Midbrain (tissue), 1 donor: ENCODE results near the gene TSPAN32.
"Not testable (repeated sequence)": the region's sequence is repeated elsewhere in the genome, so short reads cannot be mapped to it uniquely, and the experiment has no call there.

Experiments used
- DNase-seq: peaks from one replicate; lab custom pipeline; 2025; lab: John Stamatoyannopoulos, UW

Gene TSPAN32

GRCh38 chr11:2267306-2267850 is 34.4 kb upstream of the TSPAN32 start:
- no peak for DNase-seq

GRCh38 chr11:2267851-2268728 is 33.7 kb upstream of the TSPAN32 start:
- DNase-seq = no peak

DNA sequence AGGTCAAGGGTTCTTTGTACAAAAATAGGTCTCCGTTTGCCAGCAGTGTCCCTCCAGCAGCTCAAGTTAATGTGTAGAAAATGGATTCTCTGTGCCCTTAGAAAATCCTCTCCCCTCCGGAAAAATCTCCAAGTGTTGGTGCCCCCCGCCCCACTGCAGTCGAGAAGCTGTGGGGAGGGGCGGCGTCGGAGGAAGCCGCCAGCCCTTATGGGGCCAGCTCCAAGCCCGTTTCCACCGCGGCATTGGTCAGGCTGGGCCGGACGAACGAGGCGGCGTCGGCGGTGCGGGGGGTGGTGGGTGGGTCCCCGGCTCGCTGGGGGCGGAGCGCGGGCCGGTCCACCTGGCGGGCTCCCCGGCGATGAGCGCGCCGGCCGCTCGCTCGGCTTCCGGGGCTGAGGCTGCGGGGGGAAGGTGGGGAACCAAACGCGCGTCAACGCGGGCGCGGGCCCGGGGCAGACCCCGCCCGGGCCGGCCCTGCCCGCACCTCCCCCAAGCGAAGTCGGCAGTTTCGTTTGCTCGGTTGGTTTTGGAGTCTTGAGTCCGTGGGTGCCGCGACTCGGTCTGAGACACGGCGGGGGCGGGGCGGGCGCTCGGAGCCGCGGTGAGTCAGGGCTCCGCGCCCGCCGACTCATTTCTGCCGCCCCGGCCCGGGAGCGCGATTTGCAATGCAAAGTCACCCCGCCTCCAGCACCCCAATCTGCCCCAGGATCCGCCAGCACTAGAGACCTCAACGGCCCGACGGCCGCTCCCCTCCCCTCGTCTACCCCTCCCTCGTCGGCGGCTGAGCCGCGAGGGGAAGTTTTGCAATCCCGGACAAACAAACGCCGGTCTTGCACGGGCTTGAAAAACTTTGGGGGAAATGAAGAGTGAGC is 32.8 kb upstream of the TSPAN32 start:
- DNase-seq = no peak

DNA sequence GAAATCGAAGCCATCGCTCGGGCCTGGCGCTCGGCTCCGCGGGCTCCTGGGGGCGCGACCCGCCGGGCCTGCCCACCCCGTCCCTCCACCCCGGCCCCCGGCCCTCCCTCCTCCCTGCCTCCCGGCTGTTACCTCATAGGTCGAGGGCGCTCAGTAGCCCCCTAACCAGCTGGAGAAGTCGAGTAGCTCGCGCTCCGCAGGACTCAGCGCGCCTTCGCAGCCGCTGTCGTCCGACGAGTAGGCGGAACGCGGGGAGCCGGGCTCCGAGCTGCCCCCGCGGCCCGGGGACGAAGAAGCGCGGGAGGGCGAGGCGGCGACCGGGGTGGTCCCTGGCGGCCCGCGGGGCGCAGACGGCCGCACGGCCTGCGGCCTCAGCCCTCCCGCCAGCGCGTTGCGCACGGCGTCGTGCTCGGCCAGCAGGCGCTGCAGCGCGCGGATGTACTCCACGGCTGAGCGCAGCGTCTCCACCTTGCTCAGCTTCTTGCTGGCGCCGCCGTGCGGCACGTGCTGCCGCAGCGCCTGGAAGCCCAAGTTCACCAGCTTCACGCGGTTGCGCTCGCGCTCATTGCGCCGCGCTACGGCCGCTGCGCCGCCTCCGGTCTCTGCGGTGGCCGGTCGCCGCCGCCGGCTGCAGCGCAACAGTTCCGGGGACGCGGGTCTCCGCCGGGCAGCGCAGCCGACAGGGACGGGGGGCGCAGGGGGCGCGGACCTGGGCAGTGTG is 32.1 kb upstream of the TSPAN32 start:
- no peak for DNase-seq

DNA sequence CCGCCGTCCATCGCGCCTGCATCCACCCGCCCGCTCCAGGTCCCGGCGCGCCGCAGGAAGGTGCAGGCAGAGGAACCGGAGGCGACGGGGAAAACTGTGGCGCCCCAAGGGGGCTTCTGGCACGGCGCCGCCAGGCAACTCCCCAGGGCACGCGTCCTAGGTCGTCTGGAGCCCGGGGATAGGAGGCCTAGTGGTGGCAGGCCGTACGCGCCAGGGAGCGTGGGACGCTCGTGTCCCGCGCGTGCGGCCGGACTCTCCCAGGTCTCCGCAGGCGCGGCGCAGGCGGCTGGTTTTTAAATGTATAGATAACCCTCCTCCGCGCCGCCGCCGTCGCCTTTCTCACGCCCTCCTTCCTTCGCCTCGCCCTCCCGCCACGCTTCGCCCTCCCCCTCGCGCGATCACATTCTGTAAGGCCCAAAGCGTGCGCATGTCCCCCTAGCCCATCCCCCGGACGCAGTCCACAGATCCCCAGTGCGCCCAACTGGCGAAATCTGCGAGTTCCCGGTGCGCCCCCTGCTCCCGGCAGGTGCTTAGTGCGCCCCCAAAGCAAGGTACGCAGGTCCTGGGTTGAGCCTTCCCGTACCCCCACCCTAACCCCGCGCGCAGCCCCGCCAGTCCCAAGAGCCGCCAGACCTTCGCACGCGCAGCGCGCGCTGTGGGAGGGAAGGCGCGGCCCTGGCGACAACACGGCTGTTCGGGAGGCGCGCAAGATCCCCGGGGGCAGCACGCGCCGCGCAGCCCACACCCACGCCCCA is 31.3 kb upstream of the TSPAN32 start, which contains the start of gene ASCL2:
Gene ASCL2 (minus strand): TSS at position 267 of the 755 bp plus-strand sequence. CDS start 256 bp downstream, at position 11.
- no peak for DNase-seq

GRCh38 chr11:2271077-2271326 is 30.8 kb upstream of the TSPAN32 start:
- no peak for DNase-seq

DNA sequence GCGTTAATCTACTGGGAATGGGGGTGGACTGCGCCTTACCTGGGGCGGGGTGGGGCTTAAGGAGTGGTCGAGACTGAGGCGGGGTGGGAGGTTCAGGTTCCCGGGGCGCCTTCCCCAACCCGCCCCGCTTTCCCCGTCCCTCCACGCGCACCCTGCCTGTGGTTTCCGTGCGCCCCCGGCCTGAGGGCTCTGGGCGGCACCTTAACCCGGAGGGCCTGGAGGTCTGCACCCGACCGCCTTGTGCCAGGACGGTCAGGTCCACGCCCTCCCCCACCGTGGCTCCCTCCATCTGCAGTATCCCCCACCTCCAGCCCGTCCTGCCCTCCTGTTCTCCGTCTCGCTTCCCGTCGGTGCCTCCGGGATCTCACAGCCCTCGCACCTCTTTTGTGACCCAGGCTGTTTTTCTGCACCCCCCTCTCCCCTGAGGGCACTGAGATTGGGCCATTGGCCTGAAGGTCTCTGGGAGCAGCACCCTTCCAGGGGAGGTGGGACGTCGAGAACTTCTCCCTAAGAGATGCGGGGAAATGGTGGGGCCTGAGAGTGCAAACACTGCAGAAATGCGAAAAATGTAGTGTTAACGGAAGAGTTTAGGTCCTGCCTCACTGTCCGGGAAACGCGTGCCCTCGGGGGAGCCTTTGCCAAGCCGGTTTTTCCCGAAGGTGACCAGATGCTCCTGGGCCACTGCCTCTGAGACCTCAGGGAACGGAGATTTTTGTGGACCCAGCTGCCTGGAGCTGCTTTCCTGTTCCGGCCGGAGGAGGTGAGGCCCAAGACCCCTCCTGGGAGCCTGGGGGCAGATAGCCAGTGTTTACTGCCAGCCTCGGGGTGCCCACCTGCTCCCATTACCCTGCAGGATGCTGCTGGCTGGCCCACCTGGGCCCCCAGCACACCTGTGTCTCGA is 30.2 kb upstream of the TSPAN32 start:
- no peak for DNase-seq

- no peak for DNase-seq
Measured at GRCh38 chr11:2272228-2272945, 29.4 kb upstream of the TSPAN32 start.

- DNase-seq = no peak
Measured at GRCh38 chr11:2272946-2273280, 28.9 kb upstream of the TSPAN32 start.

GRCh38 chr11:2273311-2273710 is 28.5 kb upstream of the TSPAN32 start:
- no peak for DNase-seq

- DNase-seq = no peak
Measured at GRCh38 chr11:2273771-2274170, 28.0 kb upstream of the TSPAN32 start.

DNA sequence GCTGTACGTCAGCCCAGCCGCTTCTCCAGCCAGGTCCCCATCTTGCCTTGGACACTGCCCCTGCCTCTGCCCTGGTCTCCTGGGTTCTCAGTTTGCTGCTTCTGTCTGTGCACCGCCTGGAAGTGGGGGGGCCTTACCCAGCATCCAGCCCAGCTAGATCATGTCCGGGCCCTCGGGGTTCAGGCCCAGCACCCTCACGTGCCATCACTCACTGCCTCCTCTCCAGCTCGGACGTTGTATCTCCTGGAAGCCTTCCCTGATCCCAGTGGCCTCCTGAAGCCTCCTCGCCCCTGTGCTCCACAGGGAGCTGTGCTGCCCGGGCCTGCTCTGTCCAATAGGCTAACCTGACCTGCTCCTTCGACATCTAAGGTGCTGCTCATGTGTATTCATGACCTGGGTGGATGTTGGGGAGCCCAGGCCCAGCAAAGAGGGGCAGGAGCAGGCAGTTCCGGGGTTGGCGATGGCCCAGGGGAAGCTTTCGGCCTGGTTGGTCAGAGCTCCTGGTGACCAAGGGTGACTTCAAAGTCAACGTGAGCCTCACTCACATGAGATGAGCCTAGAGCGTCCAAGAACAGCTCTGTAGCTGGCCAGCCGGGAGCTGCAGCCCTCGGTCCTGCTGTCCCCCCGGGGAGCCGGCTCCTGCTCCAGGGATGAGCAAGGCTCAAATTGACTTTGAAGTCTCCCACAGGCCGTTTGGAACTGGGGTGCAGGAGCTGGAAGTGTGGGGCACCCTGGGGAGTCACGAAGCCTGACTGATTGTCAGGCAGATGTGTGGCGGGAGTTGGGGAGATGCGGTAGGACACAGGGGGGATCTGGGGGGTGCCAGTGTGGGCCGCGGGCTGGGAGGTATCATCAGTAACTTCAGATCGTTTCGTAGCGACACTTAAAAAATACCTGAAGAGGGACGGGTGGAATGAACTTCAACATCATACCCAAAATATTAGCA is 26.2 kb upstream of the TSPAN32 start:
- no peak for DNase-seq

DNA sequence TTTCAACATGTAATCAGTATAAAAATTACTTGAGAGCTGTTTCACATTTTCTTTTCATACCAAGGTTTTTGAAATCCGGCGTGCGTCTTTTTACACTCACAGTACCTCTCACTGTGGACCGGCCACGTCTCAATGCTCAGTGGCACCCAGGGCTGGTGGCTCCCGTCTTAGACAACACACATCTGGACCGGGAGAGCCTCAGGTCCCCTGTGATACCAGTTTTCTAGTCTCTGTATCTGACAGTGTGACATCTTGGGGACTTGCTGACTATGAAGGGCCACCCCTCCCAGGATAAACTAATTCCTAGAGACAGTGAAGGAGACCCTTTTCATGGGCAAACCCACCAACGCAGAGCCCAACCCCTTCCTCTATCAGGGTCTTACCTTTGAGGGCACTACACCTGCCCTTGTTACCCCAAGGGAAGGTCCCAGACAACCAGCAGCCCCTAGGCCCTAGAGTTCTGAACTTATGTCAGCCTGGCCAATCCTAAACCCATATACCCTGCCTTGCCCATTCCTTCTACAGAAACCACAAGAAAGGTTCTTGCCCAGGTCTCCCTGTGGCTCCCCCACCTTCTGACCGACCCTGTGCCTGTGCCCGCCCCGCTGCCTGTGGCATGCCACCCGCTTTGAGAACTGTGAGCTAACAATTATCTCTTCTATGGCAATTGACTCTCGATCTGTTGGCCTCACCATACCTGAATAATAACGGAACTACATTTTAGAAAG is 25.4 kb upstream of the TSPAN32 start:
- DNase-seq = no peak

- no peak for DNase-seq
Measured at GRCh38 chr11:2277008-2277346, 24.8 kb upstream of the TSPAN32 start.

- no peak for DNase-seq
Measured at GRCh38 chr11:2277933-2278523, 23.8 kb upstream of the TSPAN32 start.

GRCh38 chr11:2280208-2280607 is 21.6 kb upstream of the TSPAN32 start:
- no peak for DNase-seq

GRCh38 chr11:2286350-2286749 is 15.5 kb upstream of the TSPAN32 start:
- not testable (repeated sequence) for DNase-seq

DNA sequence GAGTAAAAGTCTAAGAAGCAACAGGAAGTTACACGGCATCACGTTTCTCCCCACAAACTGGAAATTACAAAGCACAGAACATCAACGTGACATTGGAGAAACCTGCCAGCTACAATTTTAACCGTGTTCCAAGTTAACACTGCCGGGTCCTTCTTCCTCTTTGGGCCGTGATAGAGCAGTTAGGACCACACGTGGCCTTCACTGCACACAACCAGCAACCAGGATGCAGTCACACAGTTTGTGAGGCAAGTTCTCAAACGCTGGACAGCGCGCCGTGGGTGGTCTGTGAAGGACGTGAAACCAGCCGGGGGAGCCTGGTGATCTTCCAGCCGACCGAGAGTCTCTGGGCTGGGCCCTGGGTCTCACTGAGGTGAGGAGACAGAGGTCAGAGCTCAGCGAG is 14.7 kb upstream of the TSPAN32 start:
- DNase-seq = no peak
